ENCODE results near the gene HPCA.

Gene HPCA

GRCh38 chr1:32933742-32934322 lies 47.5 kb downstream of the HPCA start:
- H4K5ac ChIP-seq (ENCODE audit: low read length): no peak overlapping the region
- peak overlapping the region; percentile 15 for H3K27ac ChIP-seq (ENCODE audit: low read depth, low read length)
- H3K27me3 ChIP-seq (ENCODE audit: insufficient read depth, low read length, poor library complexity): no peaks in the 10 kb centered on the region
- H3K79me2 ChIP-seq (ENCODE audit: control insufficient read depth, insufficient read depth, low read length): no peaks in the 10 kb centered on the region
- H3K23ac ChIP-seq (ENCODE audit: low read length): no peak overlapping the region
- peak; percentile 92 for DNase-seq
- no peak overlapping the region for H3K4ac ChIP-seq (ENCODE audit: low read depth, low read length)
- H3K4me3 ChIP-seq (ENCODE audit: low read length): no peak overlapping the region
- no peaks in the 10 kb centered on the region for H3K4me1 ChIP-seq (ENCODE audit: control insufficient read depth, low read depth, low read length)
- no peaks in the 10 kb centered on the region for H3K79me1 ChIP-seq (ENCODE audit: low read length)
- H2BK5ac ChIP-seq (ENCODE audit: low read length): no peak overlapping the region
- no peak overlapping the region for H3K56ac ChIP-seq (ENCODE audit: low read length)
- no peak overlapping the region for H3K18ac ChIP-seq (ENCODE audit: low read length)
- H2BK120ac ChIP-seq (ENCODE audit: low read depth, low read length): no peak overlapping the region
- H4K8ac ChIP-seq (ENCODE audit: low read depth, low read length): no peak overlapping the region
- no peak overlapping the region for H2BK15ac ChIP-seq (replicated peaks; ENCODE audit: low read depth)
- H3K36me3 ChIP-seq (ENCODE audit: control insufficient read depth, insufficient read depth, low read length): peaks cover 2% of the 10 kb centered on the region
- H3K4me2 ChIP-seq (ENCODE audit: low read length): no peak overlapping the region
- no peak overlapping the region for H2AK5ac ChIP-seq (ENCODE audit: low read length)
- H3K9ac ChIP-seq (ENCODE audit: low read length): no peak overlapping the region
- WGBS (ENCODE audit: extremely low coverage, insufficient coverage, low lambda C conversion rate): no CpG with 5 or more reads among the region's 3 CpGs

GRCh38 chr1:32934535-32934934 lies 48.2 kb downstream of the HPCA start:
- DNase-seq: no peak
- no peak overlapping the region for H3K4me2 ChIP-seq (ENCODE audit: low read length)
- no peaks in the 10 kb centered on the region for H3K27me3 ChIP-seq (ENCODE audit: insufficient read depth, low read length, poor library complexity)
- H2BK5ac ChIP-seq (ENCODE audit: low read length): no peak overlapping the region
- H2AK5ac ChIP-seq (ENCODE audit: low read length): no peak overlapping the region
- peaks cover 2% of the 10 kb centered on the region for H3K36me3 ChIP-seq (ENCODE audit: control insufficient read depth, insufficient read depth, low read length)
- no CpG with 5 or more reads among the region's 10 CpGs for WGBS (ENCODE audit: extremely low coverage, insufficient coverage, low lambda C conversion rate)
- H3K79me2 ChIP-seq (ENCODE audit: control insufficient read depth, insufficient read depth, low read length): no peaks in the 10 kb centered on the region
- no peak overlapping the region for H2BK15ac ChIP-seq (replicated peaks; ENCODE audit: low read depth)
- H4K8ac ChIP-seq (ENCODE audit: low read depth, low read length): no peak overlapping the region
- H3K9ac ChIP-seq (ENCODE audit: low read length): no peak overlapping the region
- no peak overlapping the region for H2BK120ac ChIP-seq (ENCODE audit: low read depth, low read length)
- no peak overlapping the region for H3K18ac ChIP-seq (ENCODE audit: low read length)
- H3K23ac ChIP-seq (ENCODE audit: low read length): no peak overlapping the region
- peak overlapping the region; percentile 15 for H3K27ac ChIP-seq (ENCODE audit: low read depth, low read length)
- H4K5ac ChIP-seq (ENCODE audit: low read length): no peak overlapping the region
- no peak overlapping the region for H3K4me3 ChIP-seq (ENCODE audit: low read length)
- no peaks in the 10 kb centered on the region for H3K4me1 ChIP-seq (ENCODE audit: control insufficient read depth, low read depth, low read length)
- no peak overlapping the region for H3K56ac ChIP-seq (ENCODE audit: low read length)
- no peak overlapping the region for H3K4ac ChIP-seq (ENCODE audit: low read depth, low read length)
- H3K79me1 ChIP-seq (ENCODE audit: low read length): no peaks in the 10 kb centered on the region

GRCh38 chr1:32937061-32937460 lies 50.8 kb downstream of the HPCA start:
- Histone ChIP-seq H2BK120ac (ENCODE audit: low read depth, low read length) (no peak overlapping the region), H3K4me1 (ENCODE audit: control insufficient read depth, low read depth, low read length) (no peaks in the 10 kb centered on the region), H3K9ac (ENCODE audit: low read length) (no peak overlapping the region), H3K79me1 (ENCODE audit: low read length) (no peaks in the 10 kb centered on the region), H3K56ac (ENCODE audit: low read length) (no peak overlapping the region), H3K27me3 (ENCODE audit: insufficient read depth, low read length, poor library complexity) (no peaks in the 10 kb centered on the region), H3K18ac (ENCODE audit: low read length) (no peak overlapping the region), H2AK5ac (ENCODE audit: low read length) (no peak overlapping the region), H3K79me2 (ENCODE audit: control insufficient read depth, insufficient read depth, low read length) (no peaks in the 10 kb centered on the region), H4K5ac (ENCODE audit: low read length) (no peak overlapping the region), H4K8ac (ENCODE audit: low read depth, low read length) (no peak overlapping the region), H3K4me3 (ENCODE audit: low read length) (no peak overlapping the region), H3K4me2 (ENCODE audit: low read length) (no peak overlapping the region), H2BK15ac (replicated peaks; ENCODE audit: low read depth) (no peak overlapping the region), H3K4ac (ENCODE audit: low read depth, low read length) (no peak overlapping the region), H3K27ac (ENCODE audit: low read depth, low read length) (no peak overlapping the region), H3K23ac (ENCODE audit: low read length) (no peak overlapping the region), H2BK5ac (ENCODE audit: low read length) (no peak overlapping the region), H3K36me3 (ENCODE audit: control insufficient read depth, insufficient read depth, low read length) (peaks cover 2% of the 10 kb centered on the region)
- no CpG with 5 or more reads among the region's 4 CpGs for WGBS (ENCODE audit: extremely low coverage, insufficient coverage, low lambda C conversion rate)
- no peak for DNase-seq

- no peak overlapping the region for H3K23ac ChIP-seq (ENCODE audit: low read length)
- no peak overlapping the region for H3K27ac ChIP-seq (ENCODE audit: low read depth, low read length)
- no peaks in the 10 kb centered on the region for H3K27me3 ChIP-seq (ENCODE audit: insufficient read depth, low read length, poor library complexity)
Observed at GRCh38 chr1:32939655-32940371, 53.5 kb downstream of the HPCA start.

DNA sequence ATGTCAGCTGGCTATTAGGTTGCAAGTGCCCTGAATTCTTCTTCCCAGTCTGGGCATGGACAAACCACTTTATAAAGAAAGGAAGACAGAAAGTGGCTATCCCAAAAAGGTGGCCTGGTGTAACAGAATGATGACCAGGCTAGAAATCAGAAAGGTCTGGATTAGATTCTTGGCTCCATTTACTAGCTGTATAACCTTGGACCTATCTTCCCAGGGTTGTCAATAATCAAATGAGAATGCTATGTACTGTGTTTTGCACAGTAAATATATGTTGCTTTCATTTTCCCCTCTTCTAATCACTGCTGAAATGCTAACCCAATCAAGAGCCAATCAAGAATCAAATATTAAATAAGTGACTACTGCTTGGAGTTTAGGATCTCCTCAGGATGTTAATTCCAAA lies 57.9 kb downstream of the HPCA start:
- H3K36me3 ChIP-seq (ENCODE audit: control insufficient read depth, insufficient read depth, low read length): no peaks in the 10 kb centered on the region
- H3K23ac ChIP-seq (ENCODE audit: low read length): no peak overlapping the region
- no peak overlapping the region for H3K56ac ChIP-seq (ENCODE audit: low read length)
- no peaks in the 10 kb centered on the region for H3K4me1 ChIP-seq (ENCODE audit: control insufficient read depth, low read depth, low read length)
- no peak overlapping the region for H3K18ac ChIP-seq (ENCODE audit: low read length)
- H2BK5ac ChIP-seq (ENCODE audit: low read length): no peak overlapping the region
- H4K5ac ChIP-seq (ENCODE audit: low read length): no peak overlapping the region
- no peaks in the 10 kb centered on the region for H3K27me3 ChIP-seq (ENCODE audit: insufficient read depth, low read length, poor library complexity)
- no peak overlapping the region for H3K9ac ChIP-seq (ENCODE audit: low read length)
- no peak overlapping the region for H3K27ac ChIP-seq (ENCODE audit: low read depth, low read length)
- no peak overlapping the region for H2AK5ac ChIP-seq (ENCODE audit: low read length)
- H3K79me2 ChIP-seq (ENCODE audit: control insufficient read depth, insufficient read depth, low read length): no peaks in the 10 kb centered on the region
- no peak overlapping the region for H3K4ac ChIP-seq (ENCODE audit: low read depth, low read length)
- H3K4me2 ChIP-seq (ENCODE audit: low read length): no peak overlapping the region
- no peaks in the 10 kb centered on the region for H3K79me1 ChIP-seq (ENCODE audit: low read length)
- no peak overlapping the region for H3K4me3 ChIP-seq (ENCODE audit: low read length)
- H4K8ac ChIP-seq (ENCODE audit: low read depth, low read length): no peak overlapping the region
- no peak overlapping the region for H2BK120ac ChIP-seq (ENCODE audit: low read depth, low read length)
- H2BK15ac ChIP-seq (replicated peaks; ENCODE audit: low read depth): no peak overlapping the region
- DNase-seq: no peak

More at GRCh38 chr1:32939655-32940371, 53.5 kb downstream of the HPCA start:
- Histone ChIP-seq H4K5ac (ENCODE audit: low read length) (no peak overlapping the region), H3K4ac (ENCODE audit: low read depth, low read length) (no peak overlapping the region), H2AK5ac (ENCODE audit: low read length) (no peak overlapping the region), H2BK120ac (ENCODE audit: low read depth, low read length) (no peak overlapping the region), H2BK5ac (ENCODE audit: low read length) (no peak overlapping the region), H3K9ac (ENCODE audit: low read length) (no peak overlapping the region), H3K4me2 (ENCODE audit: low read length) (no peak overlapping the region), H3K79me2 (ENCODE audit: control insufficient read depth, insufficient read depth, low read length) (no peaks in the 10 kb centered on the region), H4K8ac (ENCODE audit: low read depth, low read length) (no peak overlapping the region), H3K79me1 (ENCODE audit: low read length) (no peaks in the 10 kb centered on the region), H3K18ac (ENCODE audit: low read length) (no peak overlapping the region), H3K56ac (ENCODE audit: low read length) (no peak overlapping the region), H3K36me3 (ENCODE audit: control insufficient read depth, insufficient read depth, low read length) (peaks cover 2% of the 10 kb centered on the region), H3K4me1 (ENCODE audit: control insufficient read depth, low read depth, low read length) (no peaks in the 10 kb centered on the region), H2BK15ac (replicated peaks; ENCODE audit: low read depth) (no peak overlapping the region), H3K4me3 (ENCODE audit: low read length) (no peak overlapping the region)
- DNase-seq: no peak
- WGBS (ENCODE audit: extremely low coverage, insufficient coverage, low lambda C conversion rate): no CpG with 5 or more reads among the region's 4 CpGs

Measured in mesendoderm (in vitro differentiated cells).